Measurements from ENCODE around the gene PAM16.
A peak's percentile ranks its signal among the peaks of the same experiment; 100 is the strongest.

Gene PAM16

GRCh38 chr16:4389051-4389955 is 38.2 kb upstream of the PAM16 start:
- Histone ChIP-seq H3K9ac (ENCODE audit: low read depth, low read length) (no peak overlapping the region), H3K36me3 (ENCODE audit: control insufficient read depth, insufficient read depth, low read length) (no peaks in the 10 kb centered on the region; the same call in 1 of the 2 replicates)

DNA sequence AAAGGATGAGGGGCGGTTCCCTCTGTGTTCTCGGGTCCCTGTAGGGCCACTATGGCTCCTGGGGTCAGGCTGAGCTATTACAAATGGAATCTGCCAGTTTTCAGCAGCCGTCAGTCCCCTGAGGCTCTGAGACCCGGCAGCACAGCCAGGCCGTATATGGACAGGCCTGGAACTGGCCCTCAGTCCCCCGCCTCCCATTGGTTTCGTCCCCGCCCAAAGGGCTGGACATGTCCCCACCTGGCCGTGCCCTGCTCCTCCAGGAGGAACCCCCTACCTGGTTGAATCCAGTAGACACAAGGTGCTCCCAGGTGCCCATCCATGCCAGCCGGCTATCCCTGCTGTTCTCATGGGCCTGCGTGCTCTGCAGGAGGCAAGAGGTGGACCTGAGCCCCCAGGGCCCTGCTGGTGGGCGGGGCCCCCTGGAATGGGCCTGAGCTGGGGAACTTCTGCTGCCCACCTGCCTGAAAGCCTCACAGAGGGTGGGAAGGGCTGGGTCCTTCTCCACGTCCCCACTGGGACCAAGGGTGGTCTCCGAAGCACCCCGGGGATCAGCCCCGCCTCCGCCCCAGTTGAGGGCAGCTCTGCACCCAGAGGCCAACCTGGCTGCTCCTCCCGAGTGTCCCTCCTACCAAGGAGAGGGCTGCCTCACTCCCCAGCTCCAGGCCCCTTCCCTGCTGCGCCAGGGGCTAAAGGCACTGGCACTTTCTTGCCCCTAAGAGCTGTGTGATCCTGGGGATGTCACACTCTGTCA is 37.3 kb upstream of the PAM16 start:
- Histone ChIP-seq H3K9me3 (ENCODE audit: control insufficient read depth, insufficient read depth, low read length) (no peaks in the 10 kb centered on the region), H3K27ac (ENCODE audit: low read depth, low read length) (peak overlapping the region; percentile 78), H3K4me1 (ENCODE audit: control insufficient read depth, insufficient read depth, low read length) (peaks cover 43% of the 10 kb centered on the region), H3K36me3 (ENCODE audit: control insufficient read depth, insufficient read depth, low read length) (no peaks in the 10 kb centered on the region; the same call in 1 of the 2 replicates), H3K9ac (ENCODE audit: low read depth, low read length) (no peak overlapping the region), H3K27me3 (ENCODE audit: control insufficient read depth, insufficient read depth, low read length) (no peaks in the 10 kb centered on the region), H3K4me3 (ENCODE audit: low read depth, low read length) (no peak overlapping the region)

More at GRCh38 chr16:4389051-4389955, 38.2 kb upstream of the PAM16 start:
- Histone ChIP-seq H3K4me3 (ENCODE audit: low read depth, low read length) (no peak overlapping the region), H3K27ac (ENCODE audit: low read depth, low read length) (peak overlapping the region; percentile 78), H3K4me1 (ENCODE audit: control insufficient read depth, insufficient read depth, low read length) (peaks cover 45% of the 10 kb centered on the region), H3K27me3 (ENCODE audit: control insufficient read depth, insufficient read depth, low read length) (no peaks in the 10 kb centered on the region), H3K9me3 (ENCODE audit: control insufficient read depth, insufficient read depth, low read length) (no peaks in the 10 kb centered on the region)

GRCh38 chr16:4387781-4388180 is 36.7 kb upstream of the PAM16 start:
- Histone ChIP-seq H3K36me3 (ENCODE audit: control insufficient read depth, insufficient read depth, low read length) (peaks cover 2% of the 10 kb centered on the region; the same call in 1 of the 2 replicates), H3K9ac (ENCODE audit: low read depth, low read length) (0 out of 2 replicates have a peak overlapping the region, but pooled peaks have one; percentile 4)

DNA sequence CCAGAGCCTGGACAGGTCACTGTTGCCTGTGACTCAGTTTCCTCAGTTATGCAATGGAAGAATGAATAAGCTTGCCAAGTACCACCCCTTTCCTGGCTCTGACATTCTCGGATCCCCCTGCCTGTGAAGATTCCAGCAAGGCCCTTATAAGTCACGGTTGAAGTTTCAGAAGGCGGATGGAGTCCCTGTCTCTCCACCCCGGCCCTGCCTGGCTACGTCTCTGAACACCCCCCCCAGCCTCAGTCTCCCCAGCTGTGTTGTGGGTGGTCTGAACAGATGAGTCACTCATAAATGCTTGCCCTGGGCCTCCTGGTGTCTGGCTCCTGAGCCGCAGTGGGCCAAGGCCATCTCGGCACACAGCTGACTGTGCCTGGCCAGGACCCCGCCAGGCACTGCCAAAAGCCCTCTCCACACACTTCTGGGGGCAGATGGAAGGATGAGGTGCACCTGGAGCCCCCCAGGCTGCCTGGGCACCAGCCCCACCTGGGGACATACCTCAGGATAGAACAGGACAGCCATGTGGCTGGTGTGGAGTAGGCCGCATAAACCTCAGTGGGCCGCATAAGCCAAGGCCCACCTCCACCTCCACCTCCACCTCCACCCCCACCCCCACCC is 35.9 kb upstream of the PAM16 start:
- no peak overlapping the region for H3K27ac ChIP-seq (ENCODE audit: low read depth, low read length)
- no peaks in the 10 kb centered on the region for H3K27me3 ChIP-seq (ENCODE audit: control insufficient read depth, insufficient read depth, low read length)
- H3K9me3 ChIP-seq (ENCODE audit: control insufficient read depth, insufficient read depth, low read length), result no peaks in the 10 kb centered on the region
- H3K4me3 ChIP-seq (ENCODE audit: low read depth, low read length), result no peak overlapping the region
- peaks cover 4% of the 10 kb centered on the region; the same call in 1 of the 2 replicates for H3K36me3 ChIP-seq (ENCODE audit: control insufficient read depth, insufficient read depth, low read length)
- no peak overlapping the region for H3K9ac ChIP-seq (ENCODE audit: low read depth, low read length)
- H3K4me1 ChIP-seq (ENCODE audit: control insufficient read depth, insufficient read depth, low read length), result peaks cover 30% of the 10 kb centered on the region

More at GRCh38 chr16:4387781-4388180, 36.7 kb upstream of the PAM16 start:
- no peaks in the 10 kb centered on the region for H3K9me3 ChIP-seq (ENCODE audit: control insufficient read depth, insufficient read depth, low read length)
- H3K27me3 ChIP-seq (ENCODE audit: control insufficient read depth, insufficient read depth, low read length), result no peaks in the 10 kb centered on the region
- peak overlapping the region; percentile 28 for H3K27ac ChIP-seq (ENCODE audit: low read depth, low read length)
- peaks cover 37% of the 10 kb centered on the region for H3K4me1 ChIP-seq (ENCODE audit: control insufficient read depth, insufficient read depth, low read length)
- no peak overlapping the region for H3K4me3 ChIP-seq (ENCODE audit: low read depth, low read length)

- Histone ChIP-seq H3K27me3 (ENCODE audit: control insufficient read depth, insufficient read depth, low read length) (no peaks in the 10 kb centered on the region), H3K27ac (ENCODE audit: low read depth, low read length) (no peak overlapping the region), H3K36me3 (ENCODE audit: control insufficient read depth, insufficient read depth, low read length) (peaks cover 5% of the 10 kb centered on the region)
These were observed 35.3 kb upstream of the PAM16 start for GRCh38 chr16:4386451-4386805.

DNA sequence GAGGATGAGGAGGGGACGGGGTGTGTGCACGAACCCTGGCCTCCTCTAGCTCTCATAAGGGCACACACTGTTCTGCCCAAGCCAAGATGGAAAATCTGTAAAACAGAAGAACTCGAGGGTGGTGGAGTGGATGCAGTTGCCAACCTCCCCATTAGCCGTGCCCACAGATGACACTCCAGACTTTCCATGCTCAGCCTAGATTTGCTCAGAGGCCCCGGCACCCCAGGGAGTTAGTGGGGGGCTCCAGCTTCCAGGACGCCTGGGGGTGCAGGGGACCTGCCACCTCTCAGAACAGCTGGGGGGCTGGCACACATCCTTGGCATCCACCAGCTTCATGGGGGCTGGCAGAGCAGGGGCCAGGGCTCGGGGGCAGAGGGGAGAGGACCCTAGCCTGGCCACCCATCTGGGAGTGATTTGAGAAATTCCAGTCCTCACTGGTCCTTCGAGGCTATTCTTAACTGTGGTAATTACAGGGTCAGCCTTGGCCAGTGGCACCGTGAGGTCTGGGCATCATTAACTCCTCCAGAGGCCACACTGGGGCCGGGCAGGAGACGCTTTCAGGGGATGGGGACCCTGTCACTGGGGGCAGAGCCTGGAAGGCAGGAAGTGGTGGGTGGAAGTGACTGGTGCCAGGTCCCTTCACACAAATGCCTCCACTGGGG is 34.8 kb upstream of the PAM16 start:
- Histone ChIP-seq H3K9me3 (ENCODE audit: control insufficient read depth, insufficient read depth, low read length) (no peaks in the 10 kb centered on the region), H3K4me3 (ENCODE audit: low read depth, low read length) (no peak overlapping the region), H3K9ac (ENCODE audit: low read depth, low read length) (no peak overlapping the region), H3K27ac (ENCODE audit: low read depth, low read length) (no peak overlapping the region), H3K4me1 (ENCODE audit: control insufficient read depth, insufficient read depth, low read length) (peaks cover 26% of the 10 kb centered on the region), H3K36me3 (ENCODE audit: control insufficient read depth, insufficient read depth, low read length) (peaks cover 10% of the 10 kb centered on the region), H3K27me3 (ENCODE audit: control insufficient read depth, insufficient read depth, low read length) (no peaks in the 10 kb centered on the region)

More at GRCh38 chr16:4386451-4386805, 35.3 kb upstream of the PAM16 start:
- Histone ChIP-seq H3K4me1 (ENCODE audit: control insufficient read depth, insufficient read depth, low read length) (peaks cover 27% of the 10 kb centered on the region), H3K9ac (ENCODE audit: low read depth, low read length) (no peak overlapping the region), H3K4me3 (ENCODE audit: low read depth, low read length) (no peak overlapping the region), H3K9me3 (ENCODE audit: control insufficient read depth, insufficient read depth, low read length) (no peaks in the 10 kb centered on the region)

DNA sequence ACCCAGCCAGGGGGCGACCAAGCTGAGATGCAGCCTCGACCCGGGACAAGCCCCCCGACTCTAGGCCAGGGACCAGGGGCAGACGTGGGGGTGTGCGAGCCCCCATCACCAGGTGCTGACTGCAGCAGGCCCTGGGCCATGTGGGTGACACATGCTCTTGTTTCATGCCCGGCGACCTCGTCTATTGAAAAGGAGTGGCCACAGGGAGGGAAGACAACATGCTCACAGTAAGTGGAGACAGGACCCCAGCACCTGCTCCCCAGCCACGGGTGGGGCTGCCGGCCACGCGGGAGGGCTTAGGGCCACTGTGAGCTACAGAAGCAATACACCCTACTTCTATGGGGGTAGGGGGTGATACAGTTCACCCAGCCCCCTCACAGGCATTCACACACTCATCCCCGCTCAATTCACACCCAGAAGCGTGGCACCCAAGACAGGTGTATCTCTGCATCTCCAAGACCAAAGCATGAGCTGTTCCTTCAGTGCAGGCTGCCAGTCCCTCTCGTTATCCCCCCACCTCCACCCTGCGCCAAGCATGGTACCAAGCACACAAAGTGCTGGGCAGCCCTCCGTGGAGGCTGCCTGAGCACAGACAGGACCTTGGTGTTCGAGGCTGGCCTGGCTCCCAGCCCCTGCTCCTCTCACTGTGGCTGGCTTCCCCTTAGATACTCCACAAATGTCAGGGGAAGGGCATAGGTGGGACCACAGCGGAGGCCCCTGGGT is 34.1 kb upstream of the PAM16 start:
- no peaks in the 10 kb centered on the region for H3K27me3 ChIP-seq (ENCODE audit: control insufficient read depth, insufficient read depth, low read length)
- H3K4me3 ChIP-seq (ENCODE audit: low read depth, low read length), result no peak overlapping the region
- no peak overlapping the region for H3K27ac ChIP-seq (ENCODE audit: low read depth, low read length)
- peaks cover 19% of the 10 kb centered on the region for H3K4me1 ChIP-seq (ENCODE audit: control insufficient read depth, insufficient read depth, low read length)
- no peak overlapping the region for H3K9ac ChIP-seq (ENCODE audit: low read depth, low read length)
- no peaks in the 10 kb centered on the region for H3K9me3 ChIP-seq (ENCODE audit: control insufficient read depth, insufficient read depth, low read length)
- H3K36me3 ChIP-seq (ENCODE audit: control insufficient read depth, insufficient read depth, low read length), result peaks cover 11% of the 10 kb centered on the region

- Histone ChIP-seq H3K9ac (ENCODE audit: low read depth, low read length) (no peak overlapping the region), H3K4me1 (ENCODE audit: control insufficient read depth, insufficient read depth, low read length) (peaks cover 12% of the 10 kb centered on the region), H3K4me3 (ENCODE audit: low read depth, low read length) (no peak overlapping the region)
These were observed 33.4 kb upstream of the PAM16 start for GRCh38 chr16:4384509-4384942.

GRCh38 chr16:4383591-4384444 is 32.7 kb upstream of the PAM16 start:
- Histone ChIP-seq H3K27me3 (ENCODE audit: control insufficient read depth, insufficient read depth, low read length) (no peaks in the 10 kb centered on the region), H3K4me3 (ENCODE audit: low read depth, low read length) (no peak overlapping the region), H3K4me1 (ENCODE audit: control insufficient read depth, insufficient read depth, low read length) (peaks cover 7% of the 10 kb centered on the region), H3K36me3 (ENCODE audit: control insufficient read depth, insufficient read depth, low read length) (peaks cover 11% of the 10 kb centered on the region), H3K9me3 (ENCODE audit: control insufficient read depth, insufficient read depth, low read length) (no peaks in the 10 kb centered on the region), H3K27ac (ENCODE audit: low read depth, low read length) (no peak overlapping the region), H3K9ac (ENCODE audit: low read depth, low read length) (no peak overlapping the region)

More at GRCh38 chr16:4384509-4384942, 33.4 kb upstream of the PAM16 start:
- Histone ChIP-seq H3K36me3 (ENCODE audit: control insufficient read depth, insufficient read depth, low read length) (peaks cover 11% of the 10 kb centered on the region), H3K27me3 (ENCODE audit: control insufficient read depth, insufficient read depth, low read length) (no peaks in the 10 kb centered on the region), H3K27ac (ENCODE audit: low read depth, low read length) (no peak overlapping the region), H3K9me3 (ENCODE audit: control insufficient read depth, insufficient read depth, low read length) (no peaks in the 10 kb centered on the region)
